ENCODE results near the gene ANO10. TPM values are rescaled to one million over a fixed set of nuclear protein-coding genes. Genes with fewer than 3 reads are reported as not detected.
"Not testable (repeated sequence)": the region's sequence is repeated elsewhere in the genome, so short reads cannot be mapped to it uniquely, and the experiment has no call there.

ANO10 gene
- total RNA-seq, 2 donors from 2014 or later = 9.6 to 11.3 TPM

- Histone ChIP-seq H3K36me3 (no peaks in the 10 kb centered on the region), H3K4me3 (no peak overlapping the region), H3K27me3 (no peaks in the 10 kb centered on the region), H3K27ac (no peak overlapping the region), H3K4me1 (no peaks in the 10 kb centered on the region), H3K9me3 (no peaks in the 10 kb centered on the region)
- TF ChIP-seq, protein P1, sequence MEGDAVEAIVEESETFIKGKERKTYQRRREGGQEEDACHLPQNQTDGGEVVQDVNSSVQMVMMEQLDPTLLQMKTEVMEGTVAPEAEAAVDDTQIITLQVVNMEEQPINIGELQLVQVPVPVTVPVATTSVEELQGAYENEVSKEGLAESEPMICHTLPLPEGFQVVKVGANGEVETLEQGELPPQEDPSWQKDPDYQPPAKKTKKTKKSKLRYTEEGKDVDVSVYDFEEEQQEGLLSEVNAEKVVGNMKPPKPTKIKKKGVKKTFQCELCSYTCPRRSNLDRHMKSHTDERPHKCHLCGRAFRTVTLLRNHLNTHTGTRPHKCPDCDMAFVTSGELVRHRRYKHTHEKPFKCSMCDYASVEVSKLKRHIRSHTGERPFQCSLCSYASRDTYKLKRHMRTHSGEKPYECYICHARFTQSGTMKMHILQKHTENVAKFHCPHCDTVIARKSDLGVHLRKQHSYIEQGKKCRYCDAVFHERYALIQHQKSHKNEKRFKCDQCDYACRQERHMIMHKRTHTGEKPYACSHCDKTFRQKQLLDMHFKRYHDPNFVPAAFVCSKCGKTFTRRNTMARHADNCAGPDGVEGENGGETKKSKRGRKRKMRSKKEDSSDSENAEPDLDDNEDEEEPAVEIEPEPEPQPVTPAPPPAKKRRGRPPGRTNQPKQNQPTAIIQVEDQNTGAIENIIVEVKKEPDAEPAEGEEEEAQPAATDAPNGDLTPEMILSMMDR (IDR thresholded peaks at IDR 0.05) = no peak
- DNase-seq (ENCODE audit: low spot score) = no peak
Measured at GRCh38 chr3:43468133-43468532, 153.7 kb downstream of the ANO10 start.

DNA sequence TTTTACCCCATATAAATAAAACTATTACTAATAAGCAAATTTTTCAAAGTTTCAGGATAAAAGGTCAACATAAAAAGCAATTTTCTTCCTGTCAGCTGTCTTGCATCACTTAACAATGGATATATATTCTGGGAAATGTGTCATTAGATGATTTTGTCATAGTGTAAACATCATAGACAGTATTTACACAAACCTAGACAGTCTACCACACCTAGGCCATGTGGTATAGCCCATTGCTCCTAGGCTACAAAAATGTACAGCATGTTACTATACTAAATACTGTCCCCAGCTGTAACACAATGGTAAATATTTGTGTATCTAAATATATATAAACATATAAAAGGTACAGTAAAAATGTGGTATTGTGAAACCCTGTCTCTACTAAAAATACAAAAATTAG lies 156.7 kb downstream of the ANO10 start:
- H3K27me3 ChIP-seq = no peaks in the 10 kb centered on the region
- TF ChIP-seq, protein P1 (IDR thresholded peaks at IDR 0.05) = no peak
- H3K36me3 ChIP-seq = no peaks in the 10 kb centered on the region
- no peaks in the 10 kb centered on the region for H3K4me1 ChIP-seq
- H3K4me3 ChIP-seq = no peak overlapping the region
- no peaks in the 10 kb centered on the region for H3K9me3 ChIP-seq
- no peak overlapping the region for H3K27ac ChIP-seq
- no peak for DNase-seq (ENCODE audit: low spot score)

DNA sequence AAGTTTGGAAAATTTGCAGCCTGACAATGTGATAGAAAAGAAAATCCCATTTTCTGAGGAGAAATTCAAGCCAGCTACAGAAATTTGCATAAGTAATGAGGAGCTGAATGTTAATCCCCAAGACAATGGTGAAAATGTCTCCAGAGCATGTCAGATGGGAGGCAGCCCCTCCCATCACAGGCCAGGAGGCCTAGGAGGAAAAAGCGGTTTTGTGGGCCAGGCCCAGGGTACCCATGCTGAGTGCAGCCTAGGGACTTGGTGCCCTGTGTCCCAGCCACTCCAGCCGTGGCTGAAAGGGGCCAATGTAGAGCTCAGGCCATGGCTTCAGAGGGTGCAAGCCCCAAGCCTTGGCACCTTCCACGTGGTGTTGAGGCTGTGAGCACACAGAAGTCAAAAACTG lies 159.2 kb downstream of the ANO10 start:
- H3K27me3 ChIP-seq; H3K9me3 ChIP-seq; H3K36me3 ChIP-seq; DNase-seq (ENCODE audit: low spot score); H3K27ac ChIP-seq; H3K4me1 ChIP-seq; H3K4me3 ChIP-seq: not testable (repeated sequence)

GRCh38 chr3:43461345-43461744 lies 160.5 kb downstream of the ANO10 start:
- Histone ChIP-seq H3K4me3 (no peak overlapping the region), H3K27me3 (no peaks in the 10 kb centered on the region), H3K36me3 (no peaks in the 10 kb centered on the region), H3K4me1 (no peaks in the 10 kb centered on the region), H3K27ac (no peak overlapping the region), H3K9me3 (no peaks in the 10 kb centered on the region)
- DNase-seq (ENCODE audit: low spot score) = no peak
- TF ChIP-seq, protein P1 (IDR thresholded peaks at IDR 0.05) = no peak

- H3K27me3 ChIP-seq; H3K4me3 ChIP-seq; H3K4me1 ChIP-seq; H3K36me3 ChIP-seq; DNase-seq (ENCODE audit: low spot score); H3K27ac ChIP-seq; H3K9me3 ChIP-seq: not testable (repeated sequence)
Measured at GRCh38 chr3:43457038-43457437, 164.8 kb downstream of the ANO10 start.

DNA sequence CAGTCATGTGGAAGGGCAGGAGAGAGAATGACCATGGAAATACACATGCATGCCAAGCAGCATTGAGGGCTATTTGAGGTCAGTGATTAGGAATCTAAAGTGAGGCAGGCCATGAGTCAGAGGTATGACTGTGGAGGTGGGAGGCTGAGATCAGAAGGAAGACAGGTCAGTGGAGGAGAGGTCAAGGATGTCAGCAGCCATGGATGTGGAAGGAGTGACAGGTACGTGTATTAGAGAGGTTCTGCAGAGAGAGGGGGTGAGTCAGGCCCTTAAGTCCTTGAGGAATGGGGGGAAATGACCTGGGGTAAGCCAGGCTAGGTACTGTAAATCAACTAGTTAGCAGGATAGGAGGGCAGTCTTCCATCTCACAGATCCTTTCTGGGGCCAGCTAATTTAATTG lies 166.6 kb downstream of the ANO10 start:
- H3K27ac ChIP-seq = no peak overlapping the region
- no peaks in the 10 kb centered on the region for H3K4me1 ChIP-seq
- no peak overlapping the region for H3K4me3 ChIP-seq
- no peak for DNase-seq (ENCODE audit: low spot score)
- no peaks in the 10 kb centered on the region for H3K27me3 ChIP-seq
- H3K9me3 ChIP-seq = no peaks in the 10 kb centered on the region
- TF ChIP-seq, protein P1 (IDR thresholded peaks at IDR 0.05) = no peak
- H3K36me3 ChIP-seq = no peaks in the 10 kb centered on the region

DNA sequence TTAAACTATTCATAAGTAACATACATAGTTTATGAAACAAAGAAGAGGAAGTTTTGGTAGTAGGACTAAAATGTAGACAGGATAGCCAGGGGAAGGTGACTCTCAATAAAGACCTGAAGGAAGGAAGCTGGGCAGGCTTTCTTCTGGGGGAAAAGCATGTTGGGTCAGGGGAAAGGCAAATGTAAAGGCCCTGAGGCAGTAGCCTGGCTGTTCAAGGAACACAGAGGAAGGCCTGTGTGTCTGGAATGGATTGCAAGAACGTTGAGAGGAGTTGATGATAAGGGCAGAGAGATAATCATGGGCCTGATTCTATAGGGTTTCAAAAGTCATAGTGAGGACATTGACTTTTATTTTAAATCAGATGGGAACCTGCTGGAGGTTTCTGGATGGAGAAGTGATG lies 167.8 kb downstream of the ANO10 start:
- H3K27ac ChIP-seq = no peak overlapping the region
- no peaks in the 10 kb centered on the region for H3K9me3 ChIP-seq
- TF ChIP-seq, protein P1 (IDR thresholded peaks at IDR 0.05) = no peak
- no peaks in the 10 kb centered on the region for H3K27me3 ChIP-seq
- no peak for DNase-seq (ENCODE audit: low spot score)
- H3K4me1 ChIP-seq = no peaks in the 10 kb centered on the region
- H3K36me3 ChIP-seq = no peaks in the 10 kb centered on the region
- H3K4me3 ChIP-seq = no peak overlapping the region
